HG03460 (cell line): ENCODE results near the gene PLVAP.
A peak's percentile ranks its signal among the peaks of the same experiment; 100 is the strongest.

ENCODE experiments used
- ATAC-seq: cut with Tn5 transposase; IDR thresholded peaks from one replicate; pipeline ENCODE4 v1.9.1; 2021; ENCODE audit not compliant: unreplicated experiment

The PLVAP gene

GRCh38 chr19:17323300-17323963 lies 53.7 kb downstream of the PLVAP start:
- no peak for ATAC-seq

- ATAC-seq = no peak
Measured at GRCh38 chr19:17322854-17323253, 54.3 kb downstream of the PLVAP start.

- no peak for ATAC-seq
Measured at GRCh38 chr19:17321655-17322489, 55.3 kb downstream of the PLVAP start.

- ATAC-seq = no peak
Measured at GRCh38 chr19:17320435-17320834, 56.7 kb downstream of the PLVAP start.

- no peak for ATAC-seq
Measured at GRCh38 chr19:17319473-17320238, 57.5 kb downstream of the PLVAP start.

GRCh38 chr19:17318966-17319365 lies 58.2 kb downstream of the PLVAP start:
- no peak for ATAC-seq

GRCh38 chr19:17314007-17314593 lies 63.0 kb downstream of the PLVAP start:
- ATAC-seq = no peak

GRCh38 chr19:17312189-17313113 lies 64.7 kb downstream of the PLVAP start:
- ATAC-seq = no peak

- no peak for ATAC-seq
Measured at GRCh38 chr19:17311455-17312188, 65.5 kb downstream of the PLVAP start.

- no peak for ATAC-seq
Measured at GRCh38 chr19:17309965-17310461, 67.1 kb downstream of the PLVAP start.

GRCh38 chr19:17309198-17309964 lies 67.8 kb downstream of the PLVAP start, which contains the start of gene DDA1:
Gene DDA1 (plus strand): TSS chr19:17309563. CDS start chr19:17309655, 92 bp downstream.
- peak; percentile 59 for ATAC-seq

- no peak for ATAC-seq
Measured at GRCh38 chr19:17307876-17308377, 69.2 kb downstream of the PLVAP start.

GRCh38 chr19:17306285-17306714 lies 70.8 kb downstream of the PLVAP start:
- ATAC-seq = no peak

- peak; percentile 55 for ATAC-seq
Measured at GRCh38 chr19:17305517-17306284, 71.4 kb downstream of the PLVAP start, which contains the start of gene MRPL34. Gene MRPL34 (plus strand): TSS chr19:17305872. CDS start chr19:17305893, 21 bp downstream.

- ATAC-seq = no peak
Measured at GRCh38 chr19:17305216-17305516, 72.0 kb downstream of the PLVAP start.

GRCh38 chr19:17304386-17305215 lies 72.5 kb downstream of the PLVAP start:
- ATAC-seq = no peak

GRCh38 chr19:17303940-17304267 lies 73.2 kb downstream of the PLVAP start:
- ATAC-seq = no peak
